A549 (cell line): ENCODE results near the gene ANKRD29. TPM values are rescaled to one million over a fixed set of nuclear protein-coding genes. Genes with fewer than 3 reads are reported as not detected.

Experiments used
- ATAC-seq, 2 experiments: fragments of 200-7000 bp in 1 of 2; fragments of >200 bp in 1 of 2; cut with Nextera tagmentation in 1 of 2; cut with Tn5 transposase in 1 of 2; 3 replicates each; pipeline versions ENCODE4 v1.8.0 to v1.9.1; 2018 to 2020; ENCODE audit warnings: mild to moderate bottlenecking in 1 of 2, moderate library complexity in 1 of 2
- CTCF ChIA-PET: fragments of 300-600 bp; sonication (Branson Sonifier 250); formaldehyde crosslinking; extraction: SDS; loops from one replicate; lab custom pipeline; 2021; ENCODE audit warnings: antibody characterized with exemption, inconsistent platforms; lab: Yijun Ruan, JAX
- POLR2A ChIA-PET: fragments of 350-600 bp; formaldehyde crosslinking; extraction: SDS; loops from one replicate; lab custom pipeline; 2021; ENCODE audit warnings: antibody characterized with exemption, inconsistent platforms; lab: Yijun Ruan, JAX
- DNase-seq, 2 experiments: peaks; one replicate each; pipeline versions ENCODE4 v3.0.0 to v3.0.0-alpha.2; 2011 to 2016; ENCODE audit warnings: low read depth in 1 of 2, low spot score in 1 of 2
- FAIRE-seq: peaks from 2 replicates; lab custom pipeline; 2011; peaks lifted over from hg19 to GRCh38; lab: Jason Lieb, UNC
- H3K27ac ChIP-seq, 2 experiments: fragments of >200 bp; sonication (Bioruptor Twin); formaldehyde crosslinking; 3 replicates each; pipeline ENCODE4 v1.5.1; 2016 to 2017
- H3K4me1 ChIP-seq: fragments of >200 bp; sonication (Bioruptor Twin); formaldehyde crosslinking; 3 replicates; pipeline ENCODE4 v1.6.1; 2016
- H3K4me2 ChIP-seq: fragments of >200 bp; sonication (Bioruptor Twin); formaldehyde crosslinking; 3 replicates; pipeline ENCODE4 v1.6.1; 2016
- H3K4me3 ChIP-seq: fragments of >200 bp; sonication (Bioruptor Twin); formaldehyde crosslinking; 3 replicates; pipeline ENCODE4 v1.5.1; 2016
- H3K9me3 ChIP-seq: fragments of >200 bp; sonication (Bioruptor Twin); formaldehyde crosslinking; 3 replicates; pipeline ENCODE4 v1.6.1; 2016
- CBX2 ChIP-seq: fragments of 200-600 bp; sonication (generic); IDR thresholded peaks from 2 replicates; pipeline ENCODE4 v1.6.1; 2016; ENCODE audit warnings: low read depth, mild to moderate bottlenecking, borderline replicate concordance
- CBX8 ChIP-seq: fragments of 200-600 bp; sonication (generic); IDR thresholded peaks from 2 replicates; pipeline ENCODE4 v1.6.1; 2016
- CHD2 ChIP-seq: fragments of 150-350 bp; IDR thresholded peaks from 2 replicates; pipeline ENCODE4 v1.6.1; 2014; ENCODE audit warnings: low read length; ENCODE audit not compliant: partially characterized antibody
- EHMT2 ChIP-seq: fragments of 200-600 bp; sonication (generic); IDR thresholded peaks from 2 replicates; pipeline ENCODE4 v1.6.1; 2016; ENCODE audit warnings: antibody characterized with exemption, low read depth, mild to moderate bottlenecking, moderate library complexity
- ESRRA ChIP-seq: fragments of 150-350 bp; IDR thresholded peaks from 2 replicates; pipeline ENCODE4 v1.6.1; 2014; ENCODE audit warnings: mild to moderate bottlenecking, low read length, borderline replicate concordance
- FOSL2 ChIP-seq, 2 experiments: fragments of 450-650 bp in 1 of 2; fragments of >200 bp in 1 of 2; sonication (Bioruptor Twin) in 1 of 2; formaldehyde crosslinking; IDR thresholded peaks; 2 replicates each; pipeline versions ENCODE4 v1.5.0 to v1.6.1; 2016 to 2020; ENCODE audit warnings: mild to moderate bottlenecking in 1 of 2, moderate library complexity in 1 of 2
- FOXS1 ChIP-seq: fragments of 250-450 bp; sonication (Bioruptor Pico); IDR thresholded peaks from 2 replicates; pipeline ENCODE4 v1.5.0; 2020; ENCODE audit warnings: mild to moderate bottlenecking, moderate library complexity
- GATA3 ChIP-seq: IDR thresholded peaks from 2 replicates; pipeline ENCODE4 v1.6.1; 2012; ENCODE audit warnings: borderline replicate concordance
- HDAC2 ChIP-seq: fragments of 200-600 bp; sonication (generic); IDR thresholded peaks from 2 replicates; pipeline ENCODE4 v1.6.1; 2016
- HEYL ChIP-seq: fragments of 250-450 bp; sonication (Bioruptor Pico); IDR thresholded peaks from 2 replicates; pipeline ENCODE4 v1.8.0; 2021; ENCODE audit warnings: mild to moderate bottlenecking, moderate library complexity
- JUN ChIP-seq, 2 experiments: fragments of >200 bp; sonication (Bioruptor Twin); formaldehyde crosslinking; IDR thresholded peaks; 2 replicates in 1 of 2; 3 replicates in 1 of 2; pipeline ENCODE4 v1.6.1; 2016 to 2017
- KDM5A ChIP-seq: fragments of 200-600 bp; sonication (generic); IDR thresholded peaks from 2 replicates; pipeline ENCODE4 v1.6.1; 2016; ENCODE audit warnings: antibody characterized with exemption, mild to moderate bottlenecking
- MAFK ChIP-seq: fragments of 450-650 bp; IDR thresholded peaks from 2 replicates; pipeline ENCODE4 v1.6.1; 2014; ENCODE audit not compliant: partially characterized antibody
- MAZ ChIP-seq: fragments of 150-350 bp; IDR thresholded peaks from 2 replicates; pipeline ENCODE4 v1.6.1; 2014; ENCODE audit warnings: antibody characterized with exemption, low read depth, low read length, borderline replicate concordance
- PHF8 ChIP-seq: fragments of 200-600 bp; sonication (generic); IDR thresholded peaks from 2 replicates; pipeline ENCODE4 v1.6.1; 2016; ENCODE audit warnings: low read depth, mild to moderate bottlenecking, antibody characterized with exemption, moderate library complexity, borderline replicate concordance
- RARB ChIP-seq: fragments of 250-450 bp; sonication (Bioruptor Pico); IDR thresholded peaks from 2 replicates; pipeline ENCODE4 v1.8.0; 2021; ENCODE audit warnings: mild to moderate bottlenecking, moderate library complexity
- SMC3 ChIP-seq: fragments of >200 bp; sonication (Bioruptor Twin); formaldehyde crosslinking; IDR thresholded peaks from 3 replicates; pipeline ENCODE4 v1.6.1; 2018; ENCODE audit warnings: inconsistent platforms
- TFCP2L1 ChIP-seq: fragments of 250-450 bp; sonication (Bioruptor Pico); IDR thresholded peaks from 2 replicates; pipeline ENCODE4 v1.5.0; 2021; ENCODE audit warnings: mild to moderate bottlenecking
- TP53 ChIP-seq: fragments of 250-450 bp; sonication (Bioruptor Pico); IDR thresholded peaks from 2 replicates; pipeline ENCODE4 v1.5.0; 2021; ENCODE audit warnings: mild to moderate bottlenecking, moderate library complexity
- ZC3H11A ChIP-seq: fragments of 450-650 bp; IDR thresholded peaks from 2 replicates; pipeline ENCODE4 v1.6.1; 2014; ENCODE audit warnings: antibody characterized with exemption, mild to moderate bottlenecking
- ZNF302 ChIP-seq: fragments of 250-450 bp; sonication (Bioruptor Pico); IDR thresholded peaks from 2 replicates; pipeline ENCODE4 v1.9.0; 2021; ENCODE audit warnings: inconsistent platforms, mild to moderate bottlenecking, moderate library complexity
- ZSCAN20 ChIP-seq: fragments of 250-450 bp; sonication (Bioruptor Pico); IDR thresholded peaks from 2 replicates; pipeline ENCODE4 v1.8.0; 2022; ENCODE audit warnings: mild to moderate bottlenecking, moderate library complexity
- WGBS: methylation state at CpG from one replicate; pipeline ENCODE4 v1.1.6; 2017; ENCODE audit errors: missing lambda C conversion rate; 5-methylcytosine and 5-hydroxymethylcytosine counted together
- polyA plus RNA-seq, 4 experiments: library from polyadenylated mRNA; depleted of rRNA in 3 of 4; stranded (reverse); fragments of >200 nt; fragmentation: RNase III in 1 of 4; extraction: RNeasy Plus Mini Kit Qiagen cat#74134 plus additional on column Dnase treatment in 1 of 4; gene quantifications; 2 replicates in 3 of 4; 3 replicates in 1 of 4; pipeline ENCODE4 v1.2.3, GENCODE V29; 2011 to 2017
- TF ChIP-seq, protein P1 (sequence below): fragments of 150-350 bp; IDR thresholded peaks from 2 replicates; pipeline ENCODE4 v1.6.1; 2014; ENCODE audit warnings: low read depth, mild to moderate bottlenecking, low read length
- TF ChIP-seq, protein P2 (sequence below): fragments of 450-650 bp; IDR thresholded peaks from 2 replicates; pipeline ENCODE4 v1.6.1; 2014; ENCODE audit warnings: antibody characterized with exemption

The ANKRD29 gene
- polyA plus RNA-seq, 2 of the 4 experiments (the other 2 are of a cell fraction), result 12.4 to 25.4 TPM

DNA sequence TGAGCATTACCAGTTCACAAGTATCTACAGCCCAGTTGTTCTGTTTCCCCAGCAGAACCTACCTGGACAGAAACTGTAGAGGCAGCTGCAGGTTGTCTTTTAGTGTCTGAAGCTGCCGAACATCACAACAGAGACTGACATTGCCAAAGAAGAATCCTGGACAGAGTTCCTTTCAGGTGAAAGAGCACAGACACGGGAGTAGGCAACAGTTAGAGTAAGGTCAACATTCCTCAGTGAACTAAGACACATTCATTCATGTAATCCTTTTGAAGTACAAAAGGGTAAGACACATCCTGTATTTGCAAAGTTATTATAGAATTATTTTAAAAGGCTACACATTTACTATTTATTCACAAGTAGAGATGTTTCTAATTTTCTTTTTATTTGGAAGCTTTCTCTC, 90.7 kb downstream of the ANKRD29 start:
- no peak for TF ChIP-seq HDAC2
- CTCF ChIA-PET, result interaction anchor here (1.6 kb wide), 1 partner anchor 132 kb away, joined by 4 read pairs; no protein-coding TSS in a partner anchor
- Histone ChIP-seq H3K4me3 (no peak overlapping the region), H3K4me1 (peaks cover 15% of the 10 kb centered on the region; the same call in 2 of the 3 replicates), H3K4me2 (no peak overlapping the region), H3K9me3 (no peaks in the 10 kb centered on the region), H3K27ac (no peak overlapping the region)
- DNase-seq (no peak), FAIRE-seq (no peak), ATAC-seq (no peak)
- POLR2A ChIA-PET, result no interaction called here
- WGBS, result 77% methylated on average over 2 of the region's 2 CpGs

DNA sequence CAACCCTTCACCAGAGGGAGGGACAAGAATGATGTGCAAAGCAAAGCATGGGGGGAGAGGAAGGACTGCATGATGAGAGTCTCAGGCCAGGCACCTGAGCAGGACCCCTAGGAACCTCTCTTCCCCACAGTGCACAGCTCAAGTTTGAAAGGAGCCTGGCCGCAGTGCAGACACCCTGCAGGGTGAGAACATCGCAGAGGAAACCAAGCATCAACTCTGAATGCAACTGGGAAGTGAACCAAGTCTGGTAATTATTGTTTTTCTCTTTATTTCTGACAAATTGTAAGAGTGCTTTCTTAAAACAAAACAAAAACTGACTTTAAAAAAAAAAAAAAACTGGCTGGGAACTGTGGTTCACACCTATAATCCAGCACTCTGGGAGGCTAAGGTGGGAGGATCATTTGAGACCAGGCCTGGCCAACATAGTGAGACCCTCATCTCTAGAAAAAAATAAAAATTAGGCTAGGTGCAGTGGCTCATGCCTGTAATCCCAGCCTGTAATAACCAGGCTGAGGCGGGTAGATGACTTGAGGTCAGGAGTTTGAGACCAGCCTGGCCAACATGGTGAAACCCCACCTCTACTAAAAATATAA, 91.7 kb downstream of the ANKRD29 start:
- DNase-seq (no peak), ATAC-seq (no peak), FAIRE-seq (no peak)
- H3K4me2 ChIP-seq, result no peak overlapping the region
- no peaks in the 10 kb centered on the region for H3K9me3 ChIP-seq
- ChIA-PET CTCF (interaction anchor here (1.0 kb wide), 1 partner anchor 71 kb away, joined by 3 read pairs; no protein-coding TSS in a partner anchor), POLR2A (no interaction called here)
- H3K4me3 ChIP-seq, result no peak overlapping the region
- peaks cover 15% of the 10 kb centered on the region; the same call in 2 of the 3 replicates for H3K4me1 ChIP-seq
- TF ChIP-seq EHMT2 (no peak), TP53 (no peak), CHD2 (no peak), ZNF302 (CRISPR knock-in tag) (no peak), HEYL (CRISPR knock-in tag) (no peak), PHF8 (no peak), JUN (IDR thresholded peaks at IDR 0.05) (no peak), ESRRA (no peak), FOSL2 (IDR thresholded peaks at IDR 0.05) (no peak), FOSL2 (CRISPR knock-in tag; IDR thresholded peaks at IDR 0.05) (no peak), GATA3 (no peak), HDAC2 (no peak), KDM5A (no peak), MAFK (no peak), ZSCAN20 (no peak), CBX2 (no peak), ZC3H11A (no peak), FOXS1 (no peak), RARB (CRISPR knock-in tag) (no peak)
- TF ChIP-seq, protein P1, sequence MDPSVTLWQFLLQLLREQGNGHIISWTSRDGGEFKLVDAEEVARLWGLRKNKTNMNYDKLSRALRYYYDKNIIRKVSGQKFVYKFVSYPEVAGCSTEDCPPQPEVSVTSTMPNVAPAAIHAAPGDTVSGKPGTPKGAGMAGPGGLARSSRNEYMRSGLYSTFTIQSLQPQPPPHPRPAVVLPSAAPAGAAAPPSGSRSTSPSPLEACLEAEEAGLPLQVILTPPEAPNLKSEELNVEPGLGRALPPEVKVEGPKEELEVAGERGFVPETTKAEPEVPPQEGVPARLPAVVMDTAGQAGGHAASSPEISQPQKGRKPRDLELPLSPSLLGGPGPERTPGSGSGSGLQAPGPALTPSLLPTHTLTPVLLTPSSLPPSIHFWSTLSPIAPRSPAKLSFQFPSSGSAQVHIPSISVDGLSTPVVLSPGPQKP, result no peak
- no peak overlapping the region for H3K27ac ChIP-seq
- WGBS, result 95% methylated on average over 3 of the region's 3 CpGs

DNA sequence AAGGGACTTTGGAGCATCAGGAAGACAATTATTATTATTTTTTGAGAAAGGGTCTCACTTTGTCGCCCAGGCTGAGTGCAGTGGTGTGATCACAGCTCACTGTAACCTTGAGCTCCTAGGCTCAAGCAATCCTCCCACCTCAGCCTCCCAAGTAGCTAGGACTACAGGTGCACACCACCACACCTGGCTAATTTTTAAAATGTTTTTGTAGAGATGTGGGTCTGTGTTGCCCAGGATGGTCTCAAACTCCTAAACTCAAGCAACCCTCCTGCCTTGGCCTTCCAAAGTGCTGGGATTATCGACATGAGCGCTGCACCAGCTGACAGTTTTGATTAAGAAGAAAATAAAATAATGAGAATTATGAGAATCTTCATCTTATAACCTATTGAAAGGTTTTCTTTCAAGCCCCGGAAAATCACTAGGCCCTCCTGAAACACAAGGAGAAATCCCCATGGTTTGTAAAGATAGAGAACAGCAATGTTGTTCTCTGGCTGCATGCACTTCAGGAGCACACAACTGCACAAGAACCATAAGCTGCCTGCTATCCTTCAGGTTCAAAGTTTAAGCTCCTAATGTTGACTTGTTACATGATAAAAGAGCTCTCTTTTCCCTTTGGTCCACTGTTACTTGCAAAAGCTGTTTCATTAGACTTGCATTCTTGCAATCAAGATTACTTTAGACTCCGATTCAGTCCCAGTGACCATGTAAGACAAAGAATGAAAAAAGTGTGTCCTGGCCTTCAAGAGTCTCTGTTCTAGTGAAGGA, 93.2 kb downstream of the ANKRD29 start:
- POLR2A ChIA-PET, result interaction anchor here (0.5 kb wide), 1 partner anchor 569 kb away, joined by 4 read pairs; the partner anchor contains the start of gene CABYR
- 92% methylated on average over 5 of the region's 5 CpGs for WGBS
- H3K4me3 ChIP-seq, result no peak overlapping the region
- FAIRE-seq (no peak), DNase-seq (no peak), ATAC-seq (no peak)
- H3K9me3 ChIP-seq, result no peaks in the 10 kb centered on the region
- H3K27ac ChIP-seq, result no peak overlapping the region
- no peak overlapping the region for H3K4me2 ChIP-seq
- TF ChIP-seq MAFK, result no peak
- no peak for TF ChIP-seq GATA3
- no peak for TF ChIP-seq SMC3
- TF ChIP-seq TFCP2L1 (CRISPR knock-in tag), result no peak
- TF ChIP-seq HDAC2, result no peak
- TF ChIP-seq HEYL (CRISPR knock-in tag), result no peak
- TF ChIP-seq, protein P2, sequence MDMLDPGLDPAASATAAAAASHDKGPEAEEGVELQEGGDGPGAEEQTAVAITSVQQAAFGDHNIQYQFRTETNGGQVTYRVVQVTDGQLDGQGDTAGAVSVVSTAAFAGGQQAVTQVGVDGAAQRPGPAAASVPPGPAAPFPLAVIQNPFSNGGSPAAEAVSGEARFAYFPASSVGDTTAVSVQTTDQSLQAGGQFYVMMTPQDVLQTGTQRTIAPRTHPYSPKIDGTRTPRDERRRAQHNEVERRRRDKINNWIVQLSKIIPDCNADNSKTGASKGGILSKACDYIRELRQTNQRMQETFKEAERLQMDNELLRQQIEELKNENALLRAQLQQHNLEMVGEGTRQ, result no peak
- no peak for TF ChIP-seq MAZ
- no peak for TF ChIP-seq CBX8
- peaks cover 9% of the 10 kb centered on the region; the same call in 2 of the 3 replicates for H3K4me1 ChIP-seq
- CTCF ChIA-PET, result interaction anchor here (0.8 to 1.5 kb wide), 2 partner anchors 11 to 134 kb away, joined by 3 to 7 read pairs; no protein-coding TSS in a partner anchor
